Body of pancreas (tissue), 4 donors: Measurements from ENCODE around the gene MBP. TPM values are rescaled to one million over a fixed set of nuclear protein-coding genes. Genes with fewer than 3 reads are reported as not detected.
"Not testable (repeated sequence)": the region's sequence is repeated elsewhere in the genome, so short reads cannot be mapped to it uniquely, and the experiment has no call there.

ENCODE experiments used
- ATAC-seq: fragments of 150-250 bp; one replicate; pipeline ENCODE4 v1.9.1; 2016
- DNase-seq, 4 donors: peaks; one replicate each; pipeline ENCODE4 v3.0.0-alpha.2; 2019
- H3K27ac ChIP-seq, 4 donors: fragments of 200-600 bp; sonication (generic); 1 replicate in 3 of 4; 2 replicates in 1 of 4; pipeline versions ENCODE4 v1.5.1 to v1.6.1; 2016 to 2019; ENCODE audit warnings: mild to moderate bottlenecking in 1 of 4, mixed read lengths in 1 of 4, moderate library complexity in 1 of 4
- H3K27me3 ChIP-seq, 2 donors: fragments of 200-600 bp; sonication (generic); one replicate each; pipeline ENCODE4 v1.6.0; 2016; ENCODE audit warnings: mild to moderate bottlenecking in 1 of 2
- H3K36me3 ChIP-seq, 2 donors: fragments of 200-600 bp; sonication (generic); replicated peaks in 1 of 2; 2 replicates each; pipeline ENCODE4 v1.5.1; 2016; ENCODE audit warnings: low read depth in 2 of 2; ENCODE audit not compliant: insufficient read depth in 1 of 2
- H3K4me1 ChIP-seq: fragments of 200-600 bp; sonication (generic); one replicate; pipeline ENCODE4 v1.6.0; 2016
- H3K4me3 ChIP-seq, 2 donors: fragments of 200-600 bp; sonication (generic); 1 replicate in 1 of 2; 2 replicates in 1 of 2; pipeline ENCODE4 v1.5.1; 2016 to 2019
- H3K9me3 ChIP-seq, 3 donors: fragments of 200-600 bp; sonication (generic); 1 replicate in 2 of 3; 2 replicates in 1 of 3; pipeline ENCODE4 v1.5.1; 2016
- CTCF ChIP-seq, 7 experiments: fragments of 450-650 bp in 4 of 7; fragments of 200-600 bp in 3 of 7; sonication (generic) in 3 of 7; IDR thresholded peaks; one replicate each; pipeline ENCODE4 v1.5.1; 2016 to 2019; ENCODE audit warnings: antibody characterized with exemption in 7 of 7
- POLR2A ChIP-seq, 3 donors: fragments of 450-650 bp; IDR thresholded peaks; one replicate each; pipeline ENCODE4 v1.6.1; 2016; ENCODE audit warnings: antibody characterized with exemption in 3 of 3, mild to moderate bottlenecking in 2 of 3
- WGBS, 2 donors: methylation state at CpG; one replicate each; pipeline ENCODE4 v1.1.5; 2017; 5-methylcytosine and 5-hydroxymethylcytosine counted together
- intact Hi-C: fragments of 100-400 bp; cut with DNase I; formaldehyde crosslinking; loops from one replicate; pipeline ENCODE4 v1.15.1; 2023
- total RNA-seq, 2 donors: library from RNA; depleted of rRNA; stranded (reverse); fragments of >200 nt; gene quantifications; one replicate each; pipeline ENCODE4 v1.1.0, GENCODE V29; 2016

MBP gene
- total RNA-seq, 2 donors from 2014 or later: 17.4 to 24.4 TPM

GRCh38 chr18:77024476-77024875 is 108.1 kb downstream of the MBP start:
- 96% methylated on average over 14 of the region's 14 CpGs for WGBS, 2 donors
- H3K4me3 ChIP-seq: no peak overlapping the region
- intact Hi-C loops: no loop called here
- no peaks in the 10 kb centered on the region for H3K27me3 ChIP-seq
- H3K9me3 ChIP-seq: no peaks in the 10 kb centered on the region
- TF ChIP-seq POLR2A (IDR thresholded peaks at IDR 0.05): no peak
- no peak for TF ChIP-seq CTCF (IDR thresholded peaks at IDR 0.05)
- H3K36me3 ChIP-seq: no peaks in the 10 kb centered on the region
- ATAC-seq: no peak
- no peak for DNase-seq
- H3K27ac ChIP-seq: no peak overlapping the region
- H3K4me1 ChIP-seq: no peaks in the 10 kb centered on the region

GRCh38 chr18:77023102-77023782 is 109.3 kb downstream of the MBP start:
- H3K27ac ChIP-seq: no peak overlapping the region
- ATAC-seq: no peak
- H3K9me3 ChIP-seq: no peaks in the 10 kb centered on the region
- no peaks in the 10 kb centered on the region for H3K27me3 ChIP-seq
- no peak overlapping the region for H3K4me3 ChIP-seq
- H3K4me1 ChIP-seq: no peaks in the 10 kb centered on the region
- TF ChIP-seq CTCF (IDR thresholded peaks at IDR 0.05): no peak
- no peak for TF ChIP-seq POLR2A (IDR thresholded peaks at IDR 0.05)
- no peak for DNase-seq
- WGBS, 2 donors: 77 to 84% methylated on average over 19 of the region's 19 CpGs
- no peaks in the 10 kb centered on the region for H3K36me3 ChIP-seq
- intact Hi-C loops: no loop called here

GRCh38 chr18:77022556-77022955 is 110.0 kb downstream of the MBP start:
- WGBS, 2 donors: 79 to 89% methylated on average over 5 of the region's 5 CpGs
- H3K9me3 ChIP-seq: no peaks in the 10 kb centered on the region
- intact Hi-C loops: no loop called here
- DNase-seq: no peak
- ATAC-seq: no peak
- no peaks in the 10 kb centered on the region for H3K27me3 ChIP-seq
- TF ChIP-seq POLR2A (IDR thresholded peaks at IDR 0.05): no peak
- no peak for TF ChIP-seq CTCF (IDR thresholded peaks at IDR 0.05)
- no peaks in the 10 kb centered on the region for H3K36me3 ChIP-seq
- no peak overlapping the region for H3K27ac ChIP-seq
- H3K4me3 ChIP-seq: no peak overlapping the region
- no peaks in the 10 kb centered on the region for H3K4me1 ChIP-seq

- H3K27ac ChIP-seq: no peak overlapping the region
- H3K4me1 ChIP-seq: no peaks in the 10 kb centered on the region
- DNase-seq (no peak), ATAC-seq (no peak)
- no peaks in the 10 kb centered on the region for H3K27me3 ChIP-seq
- TF ChIP-seq POLR2A (IDR thresholded peaks at IDR 0.05) (no peak), CTCF (IDR thresholded peaks at IDR 0.05) (no peak)
- intact Hi-C loops: no loop called here
- H3K9me3 ChIP-seq: no peaks in the 10 kb centered on the region
- no peaks in the 10 kb centered on the region for H3K36me3 ChIP-seq
- H3K4me3 ChIP-seq: no peak overlapping the region
- WGBS, 2 donors: 93 to 97% methylated on average over 12 of the region's 12 CpGs
Measured at GRCh38 chr18:77022116-77022515, 110.5 kb downstream of the MBP start.

- H3K4me1 ChIP-seq, ATAC-seq, DNase-seq, H3K4me3 ChIP-seq, H3K27me3 ChIP-seq, intact Hi-C loops, H3K36me3 ChIP-seq, H3K27ac ChIP-seq, H3K9me3 ChIP-seq: not testable (repeated sequence)
- 89 to 93% methylated on average over 14 of the region's 14 CpGs for WGBS, 2 donors
Measured at GRCh38 chr18:77021478-77021877, 111.1 kb downstream of the MBP start.
